Stimulated activated CD4-positive, alpha-beta T cell treated with anti-CD3 and anti-CD28 coated beads, Interleukin-4, amount 100 ng/mL, for 1 hour (primary cell): ENCODE data around the gene CSNK1G1.
A peak's percentile ranks its signal among the peaks of the same experiment; 100 is the strongest.
"Not testable (repeated sequence)": the region's sequence is repeated elsewhere in the genome, so short reads cannot be mapped to it uniquely, and the experiment has no call there.

Experiments
- DNase-seq: peaks from one replicate; pipeline ENCODE4 v3.0.0-alpha.2; 2020

The CSNK1G1 gene

DNA sequence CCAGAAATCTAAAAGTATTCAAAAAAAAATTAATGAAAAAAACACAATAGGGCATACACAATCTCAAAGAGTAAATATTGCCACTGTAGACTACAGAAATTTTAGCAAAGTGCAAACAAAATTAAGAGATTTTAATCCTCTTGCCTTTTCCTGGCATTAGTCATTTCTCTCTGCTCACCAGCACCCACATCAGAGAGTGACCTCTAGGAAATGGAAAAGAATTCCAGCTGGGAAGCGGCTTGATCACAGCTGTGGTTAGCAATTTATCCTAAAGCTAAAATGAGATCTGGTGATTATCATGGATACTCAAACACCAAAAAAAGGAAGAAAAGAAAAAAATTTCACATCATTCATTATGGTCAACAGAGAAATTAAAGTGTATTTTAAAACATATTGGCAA, 7.5 kb downstream of the CSNK1G1 start:
- DNase-seq: no peak

- DNase-seq: not testable (repeated sequence)
Observed at GRCh38 chr15:64346242-64346641, 9.7 kb downstream of the CSNK1G1 start.

GRCh38 chr15:64344651-64345294, 11.2 kb downstream of the CSNK1G1 start:
- DNase-seq: no peak

GRCh38 chr15:64343841-64344240, 12.1 kb downstream of the CSNK1G1 start:
- no peak for DNase-seq

DNA sequence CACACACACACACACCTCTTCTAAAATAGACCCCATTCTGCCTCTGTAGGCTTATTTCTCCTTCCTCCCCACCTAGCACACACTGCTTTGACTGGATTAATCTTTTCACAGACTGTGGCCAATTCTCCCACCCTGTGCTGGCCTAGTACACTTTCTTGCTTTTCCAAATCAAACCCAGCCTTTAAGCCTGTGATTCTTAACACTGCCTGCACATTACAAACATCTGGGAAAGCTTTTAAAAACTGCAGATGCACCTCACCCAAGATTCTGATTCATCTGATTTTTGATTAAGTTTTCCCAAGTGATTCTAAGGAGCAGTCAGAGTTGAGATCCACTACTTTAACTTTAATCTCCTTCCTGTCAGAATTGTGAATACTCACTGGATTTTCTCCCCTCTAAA, 12.8 kb downstream of the CSNK1G1 start:
- no peak for DNase-seq

DNA sequence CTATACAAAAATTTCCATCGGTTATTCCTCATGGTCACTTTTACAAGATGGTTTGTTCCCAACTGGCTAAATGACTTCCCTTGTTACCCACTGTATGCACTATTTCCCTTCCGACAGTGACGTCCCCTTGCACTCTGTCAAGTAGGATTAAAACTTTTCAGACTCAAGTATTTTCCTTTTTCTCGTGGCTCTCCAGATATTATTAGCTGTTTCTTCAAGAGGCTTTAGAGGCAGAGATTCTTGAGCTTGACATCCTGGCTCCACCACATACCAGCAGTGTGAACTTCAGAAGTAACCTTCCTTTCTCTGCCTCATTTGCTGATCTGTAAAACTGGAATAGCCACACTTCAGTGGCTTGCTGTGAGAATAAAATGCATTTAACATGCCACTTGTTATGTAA, 14.0 kb downstream of the CSNK1G1 start:
- DNase-seq: no peak

DNA sequence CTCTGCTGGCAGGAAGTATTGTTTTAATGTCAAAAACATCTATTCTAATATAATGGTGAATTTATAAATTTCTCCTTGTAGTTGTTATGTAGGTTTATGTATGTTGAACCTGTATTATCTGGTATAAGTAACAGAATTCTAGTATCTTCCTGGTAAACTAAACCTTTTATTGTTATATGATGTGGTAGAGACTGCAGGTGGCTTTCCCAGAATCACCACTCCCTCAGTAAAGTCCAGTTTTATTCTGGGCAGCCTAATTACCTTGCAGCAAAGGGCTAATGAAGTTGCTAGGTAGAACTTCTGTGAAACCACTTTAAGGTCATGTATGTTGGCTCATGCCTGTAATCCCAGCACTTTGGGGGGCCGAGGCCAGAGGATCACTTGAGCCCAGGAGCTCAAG, 15.6 kb downstream of the CSNK1G1 start:
- no peak for DNase-seq

DNA sequence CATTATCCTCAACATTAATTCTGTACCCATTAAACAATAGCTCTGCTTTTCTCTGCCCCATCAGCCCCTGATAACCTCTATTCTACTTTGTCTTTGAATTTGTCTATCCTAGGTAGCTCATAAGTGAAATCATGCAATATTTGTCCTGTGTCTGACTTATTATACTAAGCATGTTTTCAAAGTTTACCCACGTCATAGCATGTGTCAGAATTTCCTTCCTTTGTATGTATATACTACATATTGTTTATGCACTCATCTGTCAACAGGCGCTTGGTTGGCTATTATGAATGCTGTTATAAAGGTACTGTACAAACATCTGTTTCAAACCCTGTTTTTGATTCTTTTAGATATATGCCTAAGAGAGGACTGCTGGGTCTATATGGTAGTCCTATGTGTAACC, 18.2 kb downstream of the CSNK1G1 start:
- DNase-seq: no peak

DNA sequence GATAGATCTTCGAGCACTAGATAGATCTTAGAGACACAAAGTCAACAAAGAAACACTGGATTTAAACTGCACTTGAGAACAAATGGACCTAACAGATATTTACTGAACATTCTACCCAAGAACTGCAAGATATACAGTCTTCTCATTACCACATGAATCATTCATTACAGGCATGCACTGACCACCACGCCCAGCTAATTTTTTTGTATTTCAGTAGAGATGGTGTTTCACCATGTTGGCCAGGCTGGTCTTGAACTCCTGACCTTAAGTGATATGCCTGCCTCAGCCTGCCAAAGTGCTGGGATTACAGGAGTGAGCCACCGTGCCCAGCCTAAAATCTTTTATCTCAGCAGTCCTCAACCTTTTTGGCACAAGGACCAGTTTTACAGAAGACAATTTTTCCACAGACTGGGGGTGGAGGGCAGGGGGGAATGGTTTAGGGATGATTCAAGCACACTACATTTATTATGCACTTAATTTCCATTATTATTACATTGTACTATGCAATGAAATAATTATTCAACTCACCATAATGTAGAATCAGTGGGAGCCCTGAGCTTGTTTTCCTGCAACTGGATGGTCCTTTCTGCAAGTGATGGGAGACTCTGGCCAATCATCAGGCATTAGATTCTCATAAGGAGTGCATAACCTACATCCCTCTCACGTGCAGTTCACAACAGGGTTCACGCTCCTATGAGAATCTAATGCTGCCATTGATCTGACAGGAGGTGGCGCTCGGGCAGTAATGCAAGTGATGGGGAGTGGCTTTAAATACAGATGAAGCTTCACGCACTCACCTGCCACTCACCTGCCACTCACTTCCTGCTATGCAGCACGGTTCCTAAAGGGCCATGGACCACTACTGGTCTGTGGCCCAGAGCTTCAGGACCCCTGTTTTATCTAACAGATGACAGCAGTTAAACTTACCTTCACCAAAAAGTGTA, 21.7 kb downstream of the CSNK1G1 start:
- peak; percentile 26 for DNase-seq

- no peak for DNase-seq
Observed at GRCh38 chr15:64333516-64333915, 22.5 kb downstream of the CSNK1G1 start.

DNA sequence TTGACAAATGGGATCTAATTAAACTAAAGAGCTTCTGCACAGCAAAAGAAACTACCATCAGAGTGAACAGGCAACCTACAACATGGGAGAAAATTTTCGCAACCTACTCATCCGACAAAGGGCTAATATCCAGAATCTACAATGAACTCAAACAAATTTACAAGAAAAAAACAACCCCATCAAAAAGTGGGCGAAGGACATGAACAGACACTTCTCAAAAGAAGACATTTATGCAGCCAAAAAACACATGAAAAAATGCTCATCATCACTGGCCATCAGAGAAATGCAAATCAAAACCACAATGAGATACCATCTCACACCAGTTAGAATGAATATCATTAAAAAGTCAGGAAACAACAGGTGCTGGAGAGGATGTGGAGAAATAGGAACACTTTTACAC, 24.3 kb downstream of the CSNK1G1 start:
- not testable (repeated sequence) for DNase-seq

DNA sequence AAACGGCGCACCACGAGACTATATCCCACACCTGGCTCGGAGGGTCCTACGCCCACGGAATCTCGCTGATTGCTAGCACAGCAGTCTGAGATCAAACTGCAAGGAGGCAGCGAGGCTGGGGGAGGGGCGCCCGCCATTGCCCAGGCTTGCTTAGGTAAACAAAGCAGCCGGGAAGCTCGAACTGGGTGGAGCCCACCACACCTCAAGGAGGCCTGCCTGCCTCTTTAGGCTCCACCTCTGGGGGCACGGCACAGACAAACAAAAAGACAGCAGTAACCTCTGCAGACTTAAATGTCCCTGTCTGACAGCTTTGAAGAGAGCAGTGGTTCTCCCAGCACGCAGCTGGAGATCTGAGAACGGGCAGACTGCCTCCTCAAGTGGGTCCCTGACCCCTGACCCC, 29.0 kb downstream of the CSNK1G1 start:
- DNase-seq: not testable (repeated sequence)

- DNase-seq: not testable (repeated sequence)
Observed at GRCh38 chr15:64326458-64326857, 29.5 kb downstream of the CSNK1G1 start.

- DNase-seq: no peak
Observed at GRCh38 chr15:64324165-64324877, 31.7 kb downstream of the CSNK1G1 start.

- no peak for DNase-seq
Observed at GRCh38 chr15:64315216-64315615, 40.8 kb downstream of the CSNK1G1 start.

DNA sequence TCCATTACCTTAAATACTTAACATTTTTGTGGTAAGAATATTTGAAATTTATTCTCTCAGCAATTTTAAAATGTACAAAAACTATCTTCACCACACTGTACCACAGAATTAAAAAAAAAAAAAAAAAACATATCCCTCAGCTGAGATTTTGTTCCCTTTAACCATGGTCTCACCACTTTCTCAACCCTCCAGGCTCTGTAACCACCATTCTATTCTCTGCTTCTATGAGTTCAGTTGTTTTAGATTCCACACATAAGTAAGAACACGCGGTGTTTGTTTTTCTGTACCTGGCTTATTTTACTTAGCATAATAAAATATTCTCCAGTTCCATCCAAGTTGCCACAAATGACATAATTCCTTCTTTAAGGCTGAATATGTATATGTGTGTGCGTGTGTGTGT, 41.5 kb downstream of the CSNK1G1 start:
- DNase-seq: no peak

- DNase-seq: no peak
Observed at GRCh38 chr15:64311566-64311965, 44.4 kb downstream of the CSNK1G1 start.

DNA sequence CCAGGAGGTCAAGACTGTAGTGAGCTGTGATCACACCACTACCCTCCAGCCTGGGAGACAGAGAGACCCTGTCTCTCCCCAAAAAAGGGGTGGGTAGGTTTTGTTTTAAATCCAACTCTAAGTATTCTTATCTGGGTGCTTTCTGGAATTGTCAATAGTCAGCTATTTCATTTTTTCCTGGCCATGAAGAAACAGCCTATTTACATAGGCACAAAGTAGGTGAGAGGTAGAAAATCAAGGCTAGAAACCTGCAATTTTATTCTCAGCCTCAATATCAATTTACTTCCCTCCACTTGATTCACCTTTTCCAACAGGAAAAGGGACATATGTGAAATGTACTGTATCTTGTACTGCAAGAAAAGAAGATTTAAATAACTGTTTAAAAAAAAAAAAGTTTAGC, 45.9 kb downstream of the CSNK1G1 start:
- no peak for DNase-seq

DNA sequence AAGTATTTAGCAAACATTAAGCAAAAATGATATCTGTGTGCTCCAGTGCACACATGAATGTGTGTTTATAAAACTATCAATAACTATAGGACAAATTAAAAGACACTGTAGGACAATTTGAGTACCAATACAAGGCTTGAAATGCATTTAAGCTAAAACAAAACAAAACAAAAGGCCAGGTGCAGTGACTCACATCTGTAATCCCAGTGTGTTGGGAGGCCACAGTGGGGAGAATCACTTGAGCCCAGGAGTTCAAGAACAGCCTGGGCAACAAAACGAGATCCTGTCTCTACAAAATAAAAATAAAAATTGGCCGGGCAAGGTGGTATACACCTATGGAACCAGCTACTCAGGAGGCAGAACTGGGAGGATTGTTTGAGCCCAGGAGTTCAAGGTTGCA, 50.7 kb downstream of the CSNK1G1 start:
- DNase-seq: no peak

GRCh38 chr15:64289550-64289949, 66.4 kb downstream of the CSNK1G1 start:
- DNase-seq: no peak

DNA sequence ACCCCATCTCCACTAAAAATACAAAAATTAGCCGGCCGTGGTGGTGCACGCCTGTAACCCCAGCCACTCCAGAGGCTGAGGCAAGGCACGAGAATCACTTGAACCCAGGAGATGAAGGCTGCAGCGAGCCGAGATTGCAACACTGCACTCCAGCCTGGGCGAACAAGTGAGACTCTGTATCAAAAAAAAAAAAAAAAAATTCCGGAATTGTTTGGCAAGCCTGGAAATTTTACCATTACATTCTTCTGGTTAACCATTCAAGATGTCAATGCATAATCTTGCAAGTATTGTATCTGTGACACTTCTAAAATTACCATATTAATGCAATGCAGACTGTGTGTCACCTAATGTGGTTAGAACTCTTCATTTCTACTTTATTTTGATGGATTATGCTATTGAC, 67.0 kb downstream of the CSNK1G1 start:
- DNase-seq: no peak

DNA sequence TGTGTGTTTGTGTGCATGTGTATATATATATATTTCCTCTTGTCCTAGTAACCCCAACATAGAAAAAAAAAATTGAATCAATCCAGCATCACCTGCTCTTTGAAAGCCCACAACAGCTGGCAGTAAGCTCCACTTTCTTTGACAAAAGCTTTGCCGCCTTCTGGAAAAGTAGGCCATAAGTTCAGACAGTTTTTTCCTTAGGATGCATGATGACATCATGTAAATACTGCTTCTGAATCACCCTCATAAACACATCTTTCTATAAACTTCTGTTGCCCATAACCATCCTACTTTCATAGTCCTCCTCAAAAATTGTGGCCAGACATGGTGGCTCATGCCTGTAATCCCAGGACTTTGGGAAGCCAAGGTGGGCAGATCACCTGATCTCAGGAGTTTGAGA, 67.4 kb downstream of the CSNK1G1 start:
- no peak for DNase-seq

- DNase-seq: no peak
Observed at GRCh38 chr15:64287953-64288352, 68.0 kb downstream of the CSNK1G1 start.

- DNase-seq: no peak
Observed at GRCh38 chr15:64286473-64286872, 69.5 kb downstream of the CSNK1G1 start.
